Measurements from ENCODE around the gene KCNMB1.

The KCNMB1 gene

DNA sequence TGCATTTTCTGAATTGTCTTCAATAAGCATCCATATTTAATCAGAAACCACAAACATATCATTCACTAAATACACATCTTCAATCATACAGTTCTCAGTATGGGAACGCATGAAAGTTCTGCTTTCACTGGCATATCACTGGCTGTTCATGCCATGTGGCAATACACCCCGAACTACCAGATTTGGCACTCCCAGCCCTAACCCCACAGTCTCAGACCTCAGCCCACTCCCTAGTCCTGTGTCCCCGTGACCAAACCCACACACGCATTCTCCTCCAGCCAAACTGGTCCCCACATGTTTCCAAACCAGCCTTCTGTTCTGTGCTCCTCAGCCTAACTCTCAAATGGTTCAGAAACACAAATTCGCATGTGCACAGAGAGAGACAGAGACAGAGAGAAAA, 20.6 kb downstream of the KCNMB1 start:
- no peak overlapping the region for H3K4me3 ChIP-seq (ENCODE audit: low read length, poor library complexity, severe bottlenecking)
- no peaks in the 10 kb centered on the region for H3K36me3 ChIP-seq (ENCODE audit: insufficient read depth, low read length)
- H3K79me2 ChIP-seq (ENCODE audit: insufficient read depth, low read length), result no peaks in the 10 kb centered on the region
- TF ChIP-seq, protein P1, sequence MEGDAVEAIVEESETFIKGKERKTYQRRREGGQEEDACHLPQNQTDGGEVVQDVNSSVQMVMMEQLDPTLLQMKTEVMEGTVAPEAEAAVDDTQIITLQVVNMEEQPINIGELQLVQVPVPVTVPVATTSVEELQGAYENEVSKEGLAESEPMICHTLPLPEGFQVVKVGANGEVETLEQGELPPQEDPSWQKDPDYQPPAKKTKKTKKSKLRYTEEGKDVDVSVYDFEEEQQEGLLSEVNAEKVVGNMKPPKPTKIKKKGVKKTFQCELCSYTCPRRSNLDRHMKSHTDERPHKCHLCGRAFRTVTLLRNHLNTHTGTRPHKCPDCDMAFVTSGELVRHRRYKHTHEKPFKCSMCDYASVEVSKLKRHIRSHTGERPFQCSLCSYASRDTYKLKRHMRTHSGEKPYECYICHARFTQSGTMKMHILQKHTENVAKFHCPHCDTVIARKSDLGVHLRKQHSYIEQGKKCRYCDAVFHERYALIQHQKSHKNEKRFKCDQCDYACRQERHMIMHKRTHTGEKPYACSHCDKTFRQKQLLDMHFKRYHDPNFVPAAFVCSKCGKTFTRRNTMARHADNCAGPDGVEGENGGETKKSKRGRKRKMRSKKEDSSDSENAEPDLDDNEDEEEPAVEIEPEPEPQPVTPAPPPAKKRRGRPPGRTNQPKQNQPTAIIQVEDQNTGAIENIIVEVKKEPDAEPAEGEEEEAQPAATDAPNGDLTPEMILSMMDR (conservative IDR thresholded peaks at IDR 0.05; ENCODE audit: low read length), result no peak
- TF ChIP-seq EZH2phosphoT487 (IDR thresholded peaks at IDR 0.05; ENCODE audit: borderline replicate concordance), result no peak
- no peaks in the 10 kb centered on the region for H3K9me3 ChIP-seq (ENCODE audit: insufficient read depth, low read depth, low read length)
- H3K4me1 ChIP-seq (ENCODE audit: insufficient read depth, low read length, poor library complexity, severe bottlenecking), result no peaks in the 10 kb centered on the region
- no peaks in the 10 kb centered on the region for H3F3A ChIP-seq (ENCODE audit: low read depth)
- no peaks in the 10 kb centered on the region for H3K27me3 ChIP-seq (ENCODE audit: insufficient read depth, low read length, poor library complexity, severe bottlenecking)
- H2AFZ ChIP-seq (ENCODE audit: low read length), result no peak overlapping the region
- H3K9me2 ChIP-seq (replicated peaks; ENCODE audit: low read depth, low read length), result no peaks in the 10 kb centered on the region
- no peaks in the 10 kb centered on the region for H4K20me1 ChIP-seq (ENCODE audit: insufficient read depth, low read length, poor library complexity, severe bottlenecking)
- H3K4me2 ChIP-seq (ENCODE audit: low read depth, low read length, poor library complexity, severe bottlenecking), result no peak overlapping the region
- no peak overlapping the region for H3K9ac ChIP-seq (ENCODE audit: low read depth, low read length, poor library complexity, severe bottlenecking)

DNA sequence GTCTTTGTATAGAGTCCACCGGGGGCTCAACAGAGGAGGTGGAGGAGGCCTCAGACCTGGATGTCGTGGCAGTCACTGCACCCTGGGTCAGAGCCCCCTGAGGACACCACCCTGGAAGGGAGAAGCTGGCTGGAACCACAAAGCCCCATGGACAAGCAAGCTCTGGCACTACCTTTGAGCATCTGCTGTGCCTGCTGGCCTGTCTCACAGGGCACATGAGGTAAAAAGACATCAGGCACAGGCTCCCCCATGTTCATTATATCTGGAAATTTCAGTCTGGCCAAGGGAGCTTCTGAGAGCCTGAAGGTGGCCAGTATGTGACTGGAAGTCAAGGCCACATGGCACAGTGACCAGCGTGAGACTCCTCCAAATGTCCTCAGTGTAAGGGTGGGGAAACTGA, 22.9 kb downstream of the KCNMB1 start:
- TF ChIP-seq, protein P1 (conservative IDR thresholded peaks at IDR 0.05; ENCODE audit: low read length), result no peak
- TF ChIP-seq EZH2phosphoT487 (IDR thresholded peaks at IDR 0.05; ENCODE audit: borderline replicate concordance), result no peak
- Histone ChIP-seq H2AFZ (ENCODE audit: low read length) (no peak overlapping the region), H3K4me3 (ENCODE audit: low read length, poor library complexity, severe bottlenecking) (no peak overlapping the region), H3K79me2 (ENCODE audit: insufficient read depth, low read length) (no peaks in the 10 kb centered on the region), H3K4me2 (ENCODE audit: low read depth, low read length, poor library complexity, severe bottlenecking) (no peak overlapping the region), H3K9me2 (replicated peaks; ENCODE audit: low read depth, low read length) (no peaks in the 10 kb centered on the region), H3F3A (ENCODE audit: low read depth) (no peaks in the 10 kb centered on the region), H3K36me3 (ENCODE audit: insufficient read depth, low read length) (no peaks in the 10 kb centered on the region), H3K27me3 (ENCODE audit: insufficient read depth, low read length, poor library complexity, severe bottlenecking) (no peaks in the 10 kb centered on the region), H3K4me1 (ENCODE audit: insufficient read depth, low read length, poor library complexity, severe bottlenecking) (no peaks in the 10 kb centered on the region), H4K20me1 (ENCODE audit: insufficient read depth, low read length, poor library complexity, severe bottlenecking) (no peaks in the 10 kb centered on the region), H3K9me3 (ENCODE audit: insufficient read depth, low read depth, low read length) (no peaks in the 10 kb centered on the region), H3K9ac (ENCODE audit: low read depth, low read length, poor library complexity, severe bottlenecking) (no peak overlapping the region)

DNA sequence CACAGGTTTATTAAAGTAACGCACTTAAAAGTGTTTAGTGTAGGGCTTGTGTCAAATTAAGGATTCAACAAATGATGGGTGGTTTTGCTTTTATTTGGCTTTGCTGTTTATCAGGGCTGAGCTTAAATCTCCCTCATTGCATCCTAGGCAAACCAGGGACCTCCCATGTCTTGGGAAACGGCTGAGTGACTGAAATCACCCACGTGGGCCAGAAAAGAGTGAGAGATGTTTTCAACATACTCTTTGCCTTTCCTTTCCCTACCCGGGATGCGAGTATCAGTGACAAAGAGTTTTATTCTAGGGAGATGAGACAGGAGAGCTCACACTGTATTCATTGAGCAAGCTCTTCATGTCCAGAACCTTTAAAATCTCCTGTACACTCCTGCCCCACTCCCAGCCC, 23.3 kb downstream of the KCNMB1 start:
- Histone ChIP-seq H3K9me2 (replicated peaks; ENCODE audit: low read depth, low read length) (no peaks in the 10 kb centered on the region), H4K20me1 (ENCODE audit: insufficient read depth, low read length, poor library complexity, severe bottlenecking) (no peaks in the 10 kb centered on the region), H3K4me1 (ENCODE audit: insufficient read depth, low read length, poor library complexity, severe bottlenecking) (no peaks in the 10 kb centered on the region), H3K4me3 (ENCODE audit: low read length, poor library complexity, severe bottlenecking) (no peak overlapping the region), H3F3A (ENCODE audit: low read depth) (no peaks in the 10 kb centered on the region), H3K36me3 (ENCODE audit: insufficient read depth, low read length) (no peaks in the 10 kb centered on the region), H3K9me3 (ENCODE audit: insufficient read depth, low read depth, low read length) (no peaks in the 10 kb centered on the region), H3K27me3 (ENCODE audit: insufficient read depth, low read length, poor library complexity, severe bottlenecking) (no peaks in the 10 kb centered on the region), H2AFZ (ENCODE audit: low read length) (no peak overlapping the region), H3K4me2 (ENCODE audit: low read depth, low read length, poor library complexity, severe bottlenecking) (no peak overlapping the region), H3K79me2 (ENCODE audit: insufficient read depth, low read length) (no peaks in the 10 kb centered on the region), H3K9ac (ENCODE audit: low read depth, low read length, poor library complexity, severe bottlenecking) (no peak overlapping the region)
- TF ChIP-seq EZH2phosphoT487 (IDR thresholded peaks at IDR 0.05; ENCODE audit: borderline replicate concordance), result no peak
- TF ChIP-seq, protein P1 (conservative IDR thresholded peaks at IDR 0.05; ENCODE audit: low read length), result no peak

Measured in Loucy (cell line).